PC-3 (cell line): ENCODE data around the gene CRYGN. TPM values are rescaled to one million over a fixed set of nuclear protein-coding genes. Genes with fewer than 3 reads are reported as not detected.

Source experiments
- ATAC-seq: fragments of 200-7000 bp; cut with Tn5 transposase; 2 replicates; pipeline ENCODE4 v1.9.1; 2020; ENCODE audit warnings: mild to moderate bottlenecking, moderate library complexity
- BruUV-seq: library from RNA; stranded (reverse); fragments of 400-500 nt; replicated peaks from 2 replicates; lab custom pipeline; 2021; lab: Mats Ljungman, UMichigan
- CTCF ChIA-PET: fragments of 300-600 bp; sonication (Branson Sonifier 250); formaldehyde crosslinking; loops from one replicate; lab custom pipeline; 2022; ENCODE audit warnings: antibody characterized with exemption; lab: Charles Lee
- POLR2A ChIA-PET: fragments of 300-600 bp; sonication (Branson Sonifier 250); formaldehyde crosslinking; loops from one replicate; lab custom pipeline; 2022; ENCODE audit warnings: antibody characterized with exemption; ENCODE audit not compliant: unreplicated experiment; lab: Charles Lee
- DNase-seq: peaks from one replicate; pipeline ENCODE4 v3.0.0-alpha.2; 2015
- H2AFZ ChIP-seq: fragments of 300-600 bp; sonication (generic); 2 replicates; pipeline ENCODE4 v1.6.0; 2016; ENCODE audit warnings: antibody characterized with exemption, low read length
- H3F3A ChIP-seq: fragments of 300-600 bp; sonication (generic); one replicate; pipeline ENCODE4 v1.6.0; 2017; ENCODE audit warnings: antibody characterized with exemption, low read length, control low read depth, mild to moderate bottlenecking; ENCODE audit not compliant: unreplicated experiment
- H3K27ac ChIP-seq: fragments of 300-600 bp; sonication (generic); 2 replicates; pipeline ENCODE4 v1.5.1; 2016; ENCODE audit warnings: mild to moderate bottlenecking, low read length
- H3K27me3 ChIP-seq: fragments of 300-600 bp; sonication (generic); 2 replicates; pipeline ENCODE4 v1.6.1; 2016; ENCODE audit warnings: low read length, mixed read lengths
- H3K36me3 ChIP-seq: fragments of 300-600 bp; sonication (generic); 2 replicates; pipeline ENCODE4 v1.6.1; 2016; ENCODE audit warnings: low read depth, mixed run types, low read length, mixed read lengths
- H3K4me1 ChIP-seq: fragments of 300-600 bp; sonication (generic); 2 replicates; pipeline ENCODE4 v1.5.1; 2016; ENCODE audit warnings: low read length; ENCODE audit not compliant: insufficient read depth
- H3K4me2 ChIP-seq: fragments of 300-600 bp; sonication (generic); 2 replicates; pipeline ENCODE4 v1.6.0; 2016; ENCODE audit warnings: low read length
- H3K4me3 ChIP-seq: fragments of 300-600 bp; sonication (generic); 2 replicates; pipeline ENCODE4 v1.5.1; 2016; ENCODE audit warnings: mild to moderate bottlenecking, low read length, mixed read lengths
- H3K79me2 ChIP-seq: fragments of 300-600 bp; sonication (generic); 2 replicates; pipeline ENCODE4 v1.6.1; 2017; ENCODE audit warnings: low read length, mixed read lengths
- H3K9ac ChIP-seq: fragments of 300-600 bp; sonication (generic); 2 replicates; pipeline ENCODE4 v1.6.0; 2016; ENCODE audit warnings: mild to moderate bottlenecking, low read length
- H3K9me2 ChIP-seq: fragments of 300-600 bp; sonication (generic); replicated peaks from 2 replicates; pipeline ENCODE4 v1.6.1; 2016; ENCODE audit warnings: mixed run types, low read length, mixed read lengths
- H3K9me3 ChIP-seq: fragments of 300-600 bp; sonication (generic); 2 replicates; pipeline ENCODE4 v1.6.1; 2016; ENCODE audit warnings: low read length, mixed read lengths
- H4K20me1 ChIP-seq: fragments of 300-600 bp; sonication (generic); 2 replicates; pipeline ENCODE4 v1.6.1; 2016; ENCODE audit warnings: low read length, mixed read lengths
- EZH2 ChIP-seq: fragments of 300-600 bp; sonication (generic); IDR thresholded peaks from one replicate; pipeline ENCODE4 v1.6.1; 2017; ENCODE audit warnings: antibody characterized with exemption, mild to moderate bottlenecking, low read length; ENCODE audit not compliant: unreplicated experiment
- EZH2phosphoT487 ChIP-seq: fragments of 300-600 bp; sonication (generic); IDR thresholded peaks from 2 replicates; pipeline ENCODE4 v1.6.1; 2018; ENCODE audit warnings: mild to moderate bottlenecking, antibody characterized with exemption, low read length, borderline replicate concordance
- intact Hi-C: fragments of 100-400 bp; cut with micrococcal nuclease; formaldehyde crosslinking; loops from 2 replicates; pipeline ENCODE4 v1.9.0; 2023
- total RNA-seq: library from RNA; depleted of rRNA; stranded (reverse); fragments of >200 nt; gene quantifications from 2 replicates; pipeline ENCODE4 v1.2.3, GENCODE V29; 2014
- TF ChIP-seq, protein P1 (sequence below): fragments of 300-600 bp; sonication (generic); conservative IDR thresholded peaks from 2 replicates; pipeline ENCODE4 v1.5.1; 2017; ENCODE audit warnings: antibody characterized with exemption, low read depth, mild to moderate bottlenecking, low read length

CRYGN gene
- total RNA-seq, 1 experiment from 2014 or later = 0.11 TPM

DNA sequence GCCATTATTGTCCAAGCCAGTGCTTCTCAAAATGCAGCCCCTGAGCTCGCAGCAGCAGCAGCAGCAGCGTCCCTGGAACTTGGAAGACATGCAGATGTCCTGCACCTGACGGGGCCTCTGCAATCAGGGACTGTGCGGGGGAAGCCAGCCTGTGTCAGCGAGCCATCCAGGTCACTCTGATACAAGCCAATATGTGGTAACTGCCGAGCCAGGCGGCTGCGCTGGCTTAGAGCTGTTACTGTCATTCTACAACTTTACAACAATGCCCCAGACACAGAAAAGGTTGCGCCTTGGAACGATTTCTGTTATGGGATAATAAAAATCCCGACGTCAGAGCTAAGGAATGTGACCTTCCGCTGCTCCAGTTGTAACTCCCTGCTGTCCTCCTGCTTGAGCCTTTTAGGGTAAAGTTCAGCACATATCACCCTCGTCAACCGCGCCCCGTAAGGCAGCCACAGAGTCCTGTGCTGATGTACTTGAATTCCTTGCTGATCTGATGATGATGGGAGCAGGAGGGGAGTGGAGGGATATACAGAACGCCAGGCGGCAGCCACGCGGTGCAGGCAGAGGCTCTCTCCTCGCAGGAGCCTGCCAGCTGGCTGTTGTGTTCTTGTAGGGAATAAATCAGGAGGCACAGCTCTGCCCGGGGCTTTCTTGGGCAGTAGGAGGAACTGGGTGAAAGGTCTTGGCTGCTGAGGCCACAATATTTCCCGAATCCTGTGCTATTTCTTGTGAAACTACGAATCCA, 20.0 kb upstream of the CRYGN start:
- H3K9me3 ChIP-seq = no peaks in the 10 kb centered on the region
- peak overlapping the region; percentile 67 for H2AFZ ChIP-seq
- H3K4me2 ChIP-seq = peak overlapping the region; percentile 97
- BruUV-seq = no TSS peak
- no peaks in the 10 kb centered on the region for H3K9me2 ChIP-seq
- no peaks in the 10 kb centered on the region for H3F3A ChIP-seq
- ChIA-PET POLR2A (interaction anchor here (0.6 kb wide), 5 partner anchors 60 to 601 kb away, joined by 3 to 4 read pairs (median 3); no protein-coding TSS in a partner anchor), CTCF (interaction anchor here (0.6 to 1.3 kb wide), 4 partner anchors 47 to 168 kb away, joined by 3 to 6 read pairs (median 4); partner anchors contain the start of gene RHEB)
- DNase-seq (peak; percentile 92), ATAC-seq (peak; percentile 85)
- no peak overlapping the region for H3K9ac ChIP-seq
- no peaks in the 10 kb centered on the region for H3K79me2 ChIP-seq
- intact Hi-C loops = loop anchor here (1.0 to 10.0 kb wide), 2 partner anchors 58 to 295 kb away; no protein-coding TSS in a partner anchor
- H3K4me3 ChIP-seq = peak overlapping the region; percentile 64
- no peaks in the 10 kb centered on the region for H3K27me3 ChIP-seq
- peaks cover 22% of the 10 kb centered on the region for H3K4me1 ChIP-seq
- TF ChIP-seq EZH2phosphoT487 = no peak
- TF ChIP-seq, protein P1, sequence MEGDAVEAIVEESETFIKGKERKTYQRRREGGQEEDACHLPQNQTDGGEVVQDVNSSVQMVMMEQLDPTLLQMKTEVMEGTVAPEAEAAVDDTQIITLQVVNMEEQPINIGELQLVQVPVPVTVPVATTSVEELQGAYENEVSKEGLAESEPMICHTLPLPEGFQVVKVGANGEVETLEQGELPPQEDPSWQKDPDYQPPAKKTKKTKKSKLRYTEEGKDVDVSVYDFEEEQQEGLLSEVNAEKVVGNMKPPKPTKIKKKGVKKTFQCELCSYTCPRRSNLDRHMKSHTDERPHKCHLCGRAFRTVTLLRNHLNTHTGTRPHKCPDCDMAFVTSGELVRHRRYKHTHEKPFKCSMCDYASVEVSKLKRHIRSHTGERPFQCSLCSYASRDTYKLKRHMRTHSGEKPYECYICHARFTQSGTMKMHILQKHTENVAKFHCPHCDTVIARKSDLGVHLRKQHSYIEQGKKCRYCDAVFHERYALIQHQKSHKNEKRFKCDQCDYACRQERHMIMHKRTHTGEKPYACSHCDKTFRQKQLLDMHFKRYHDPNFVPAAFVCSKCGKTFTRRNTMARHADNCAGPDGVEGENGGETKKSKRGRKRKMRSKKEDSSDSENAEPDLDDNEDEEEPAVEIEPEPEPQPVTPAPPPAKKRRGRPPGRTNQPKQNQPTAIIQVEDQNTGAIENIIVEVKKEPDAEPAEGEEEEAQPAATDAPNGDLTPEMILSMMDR = peak; percentile 34; the same call in 1 of the 2 replicates
- peaks cover 2% of the 10 kb centered on the region; the same call in 1 of the 2 replicates for H3K36me3 ChIP-seq
- no peaks in the 10 kb centered on the region for H4K20me1 ChIP-seq
- peak overlapping the region; percentile 70 for H3K27ac ChIP-seq

DNA sequence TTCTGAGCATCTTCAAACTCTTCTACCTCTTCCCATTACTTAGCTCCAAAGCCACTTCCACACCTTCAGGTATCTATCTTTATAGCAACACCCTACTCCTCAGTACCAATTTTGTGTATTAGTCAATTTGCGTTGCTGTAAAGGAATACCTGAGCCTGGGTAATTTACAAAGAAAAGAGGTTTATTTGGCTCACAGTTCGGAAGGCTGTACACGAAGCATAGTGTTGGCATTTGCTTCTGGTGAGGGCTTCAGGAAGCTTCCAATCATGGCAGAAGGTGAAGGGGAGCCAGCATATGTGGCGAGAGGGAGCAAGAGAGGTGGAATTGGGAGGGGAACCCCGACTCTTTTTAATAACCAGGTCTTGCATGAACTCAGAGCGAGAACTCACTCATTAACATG, 17.6 kb upstream of the CRYGN start:
- H3K9ac ChIP-seq = no peak overlapping the region
- peaks cover 22% of the 10 kb centered on the region for H3K4me1 ChIP-seq
- TF ChIP-seq EZH2 = no peak
- TF ChIP-seq, protein P1 = no peak
- no peak for TF ChIP-seq EZH2phosphoT487
- CTCF ChIA-PET = no interaction called here
- H3K27me3 ChIP-seq = no peaks in the 10 kb centered on the region
- no peak overlapping the region for H3K4me3 ChIP-seq
- no peaks in the 10 kb centered on the region for H3K9me3 ChIP-seq
- BruUV-seq = no TSS peak
- H3K79me2 ChIP-seq = no peaks in the 10 kb centered on the region
- ATAC-seq (no peak), DNase-seq (no peak)
- no peaks in the 10 kb centered on the region for H3F3A ChIP-seq
- intact Hi-C loops = no loop called here
- H4K20me1 ChIP-seq = no peaks in the 10 kb centered on the region
- no peak overlapping the region for H2AFZ ChIP-seq
- H3K36me3 ChIP-seq = no peaks in the 10 kb centered on the region
- POLR2A ChIA-PET = no interaction called here
- H3K4me2 ChIP-seq = no peak overlapping the region
- H3K9me2 ChIP-seq = no peaks in the 10 kb centered on the region
- H3K27ac ChIP-seq = no peak overlapping the region

DNA sequence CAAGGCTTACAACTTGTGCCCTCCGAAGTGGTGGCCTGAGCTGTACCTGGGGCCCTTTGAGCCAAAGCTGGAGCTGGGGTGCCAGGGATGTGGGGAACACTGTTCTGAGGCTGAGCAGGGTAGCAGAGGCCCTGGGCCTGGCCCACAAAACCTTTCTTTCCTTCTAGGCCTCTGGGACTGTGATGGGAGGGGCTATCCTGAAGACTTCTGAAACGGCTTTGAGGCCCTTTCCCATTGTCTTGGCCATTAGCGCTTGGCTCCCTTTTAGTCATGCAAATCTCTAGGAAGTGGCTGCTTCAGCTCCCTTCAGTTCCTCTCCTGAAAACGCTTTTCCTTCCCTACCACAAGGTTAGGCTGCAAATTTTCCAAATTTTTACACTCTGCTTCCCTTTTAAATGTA, 16.8 kb upstream of the CRYGN start:
- POLR2A ChIA-PET = no interaction called here
- no peaks in the 10 kb centered on the region for H3K9me2 ChIP-seq
- intact Hi-C loops = no loop called here
- CTCF ChIA-PET = no interaction called here
- H3K4me3 ChIP-seq = no peak overlapping the region
- TF ChIP-seq, protein P1 = no peak
- TF ChIP-seq EZH2 (no peak), EZH2phosphoT487 (no peak)
- no TSS peak for BruUV-seq
- H3K4me2 ChIP-seq = no peak overlapping the region
- no peak for DNase-seq
- H3K9me3 ChIP-seq = no peaks in the 10 kb centered on the region
- no peaks in the 10 kb centered on the region for H3K36me3 ChIP-seq
- H3K27me3 ChIP-seq = no peaks in the 10 kb centered on the region
- no peaks in the 10 kb centered on the region for H3F3A ChIP-seq
- H3K27ac ChIP-seq = no peak overlapping the region
- peaks cover 22% of the 10 kb centered on the region for H3K4me1 ChIP-seq
- H2AFZ ChIP-seq = no peak overlapping the region
- ATAC-seq = no peak
- H3K9ac ChIP-seq = no peak overlapping the region
- H4K20me1 ChIP-seq = no peaks in the 10 kb centered on the region
- no peaks in the 10 kb centered on the region for H3K79me2 ChIP-seq
